HCT116 (cell line): Measurements from ENCODE around the gene ATAD5. TPM values are rescaled to one million over a fixed set of nuclear protein-coding genes. Genes with fewer than 3 reads are reported as not detected.

Source experiments
- ATAC-seq: fragments of 200-7000 bp; cut with Tn5 transposase; 2 replicates; pipeline ENCODE4 v1.9.1; 2020; ENCODE audit warnings: mild to moderate bottlenecking, moderate library complexity
- BruUV-seq: library from RNA; stranded (reverse); fragments of 400-500 nt; replicated peaks from 2 replicates; lab custom pipeline; 2021; lab: Mats Ljungman, UMichigan
- CTCF ChIA-PET: fragments of 300-600 bp; sonication (Branson Sonifier 250); formaldehyde crosslinking; loops from one replicate; lab custom pipeline; 2021; ENCODE audit warnings: antibody characterized with exemption; lab: Charles Lee
- POLR2A ChIA-PET: fragments of 300-600, 350-600 bp; sonication (Branson Sonifier 250); formaldehyde crosslinking; loops from one replicate; lab custom pipeline; 2021; ENCODE audit warnings: antibody characterized with exemption; lab: Charles Lee
- RAD21 ChIA-PET, 2 experiments: fragments of 300-600 bp; sonication (Branson Sonifier 250); formaldehyde crosslinking; loops; one replicate each; lab custom pipeline; 2023; ENCODE audit warnings: low total read pairs in 2 of 2; ENCODE audit not compliant: uncharacterized antibody in 2 of 2, unreplicated experiment in 2 of 2, low non-redundant PET in 1 of 2; lab: Charles Lee
- DNase-seq: peaks from one replicate; pipeline ENCODE4 v3.0.0-alpha.2; 2010; ENCODE audit warnings: low read depth, low spot score
- H2AFZ ChIP-seq: fragments of 200-600 bp; shearing (Covaris generic), sonication (generic); 2 replicates; pipeline ENCODE4 v1.6.1; 2017; ENCODE audit warnings: low read depth, mixed run types, mixed read lengths, antibody characterized with exemption, low read length; ENCODE audit not compliant: poor library complexity, severe bottlenecking
- H3K27ac ChIP-seq: 2 replicates; pipeline ENCODE4 v1.5.1; 2012; ENCODE audit warnings: low read depth, low read length
- H3K27me3 ChIP-seq: fragments of 200-600 bp; sonication (generic); 2 replicates; pipeline ENCODE4 v1.6.1; 2016; ENCODE audit warnings: mixed run types, low read length, mixed read lengths; ENCODE audit not compliant: insufficient read depth
- H3K36me3 ChIP-seq, 2 experiments: fragments of 200-500 bp in 1 of 2; fragments of 200-600 bp in 1 of 2; sonication (Bioruptor generic) in 1 of 2; sonication (generic) in 1 of 2; 2 replicates each; pipeline versions ENCODE4 v1.5.1 to v1.6.1; 2014 to 2016; ENCODE audit warnings: low read length in 2 of 2, inconsistent platforms in 1 of 2, mixed read lengths in 1 of 2, mixed run types in 1 of 2; ENCODE audit not compliant: insufficient read depth in 2 of 2, control insufficient read depth in 1 of 2
- H3K4me1 ChIP-seq, 2 experiments: fragments of 200-600 bp in 1 of 2; sonication (generic) in 1 of 2; 2 replicates each; pipeline versions ENCODE4 v1.5.1 to v1.6.1; 2012 to 2017; ENCODE audit warnings: low read length in 2 of 2, inconsistent platforms in 1 of 2, mild to moderate bottlenecking in 1 of 2, mixed read lengths in 1 of 2, mixed run types in 1 of 2, moderate library complexity in 1 of 2; ENCODE audit not compliant: insufficient read depth in 2 of 2, control insufficient read depth in 1 of 2
- H3K4me2 ChIP-seq: fragments of 200-600 bp; sonication (generic); 2 replicates; pipeline ENCODE4 v1.6.1; 2017; ENCODE audit warnings: mixed run types, low read length, mixed read lengths
- H3K4me3 ChIP-seq, 2 experiments: fragments of 200-600 bp in 1 of 2; sonication (generic) in 1 of 2; replicated peaks in 1 of 2; 2 replicates each; pipeline ENCODE4 v1.5.1; 2011 to 2016; ENCODE audit warnings: low read length in 2 of 2, control low read depth in 1 of 2, low read depth in 1 of 2, mild to moderate bottlenecking in 1 of 2, mixed read lengths in 1 of 2, mixed run types in 1 of 2
- H3K79me2 ChIP-seq: fragments of 200-600 bp; sonication (generic); 2 replicates; pipeline ENCODE4 v1.6.1; 2017; ENCODE audit warnings: mild to moderate bottlenecking, mixed run types, low read length, moderate library complexity, mixed read lengths; ENCODE audit not compliant: insufficient read depth
- H3K9ac ChIP-seq: fragments of 200-600 bp; sonication (generic); 2 replicates; pipeline ENCODE4 v1.6.1; 2016; ENCODE audit warnings: low read length, mixed read lengths
- H3K9me2 ChIP-seq: fragments of 200-600 bp; sonication (generic), shearing (Covaris generic); 2 replicates; pipeline ENCODE4 v1.6.1; 2017; ENCODE audit warnings: mixed run types, mild to moderate bottlenecking, moderate library complexity; ENCODE audit not compliant: insufficient read depth
- H3K9me3 ChIP-seq, 2 experiments: fragments of 200-500 bp in 1 of 2; fragments of 200-600 bp in 1 of 2; sonication (Bioruptor generic) in 1 of 2; sonication (generic) in 1 of 2; 2 replicates each; pipeline ENCODE4 v1.6.1; 2014 to 2017; ENCODE audit warnings: low read length in 2 of 2, mixed read lengths in 2 of 2, inconsistent platforms in 1 of 2, low read depth in 1 of 2, mild to moderate bottlenecking in 1 of 2, mixed run types in 1 of 2, moderate library complexity in 1 of 2; ENCODE audit not compliant: control insufficient read depth in 1 of 2, insufficient read depth in 1 of 2
- H4K20me1 ChIP-seq: fragments of 200-600 bp; sonication (generic), shearing (Covaris generic); 2 replicates; pipeline ENCODE4 v1.6.1; 2017; ENCODE audit warnings: mixed run types, mild to moderate bottlenecking, moderate library complexity; ENCODE audit not compliant: insufficient read depth
- EZH2 ChIP-seq: fragments of 200-600 bp; sonication (generic); IDR thresholded peaks from 2 replicates; pipeline ENCODE4 v1.6.1; 2017; ENCODE audit warnings: antibody characterized with exemption, mixed run types
- POLR2AphosphoS5 ChIP-seq: IDR thresholded peaks from 2 replicates; pipeline ENCODE4 v1.6.1; 2011; ENCODE audit warnings: mild to moderate bottlenecking, low read depth, low read length, moderate library complexity
- RAD21 ChIP-seq: IDR thresholded peaks from 2 replicates; pipeline ENCODE4 v1.6.1; 2012; ENCODE audit warnings: low read depth, mild to moderate bottlenecking
- SIN3A ChIP-seq: IDR thresholded peaks from 2 replicates; pipeline ENCODE4 v1.6.1; 2012; ENCODE audit warnings: low read depth
- intact Hi-C: fragments of 100-400 bp; cut with micrococcal nuclease; formaldehyde crosslinking; loops from 2 replicates; pipeline ENCODE4 v1.10.0; 2022
- total RNA-seq: library from RNA; stranded (reverse); gene quantifications from one replicate; pipeline ENCODE4 v1.2.1, GENCODE V29; 2021; ENCODE audit not compliant: unreplicated experiment
- TF ChIP-seq, protein P1 (sequence below): IDR thresholded peaks from 2 replicates; pipeline ENCODE4 v1.6.1; 2012; ENCODE audit warnings: low read depth
- TF ChIP-seq, protein P2 (sequence below): IDR thresholded peaks from 2 replicates; pipeline ENCODE4 v1.6.1; 2012

ATAD5 gene
- total RNA-seq, 1 experiment from 2014 or later = 9.5 TPM

DNA sequence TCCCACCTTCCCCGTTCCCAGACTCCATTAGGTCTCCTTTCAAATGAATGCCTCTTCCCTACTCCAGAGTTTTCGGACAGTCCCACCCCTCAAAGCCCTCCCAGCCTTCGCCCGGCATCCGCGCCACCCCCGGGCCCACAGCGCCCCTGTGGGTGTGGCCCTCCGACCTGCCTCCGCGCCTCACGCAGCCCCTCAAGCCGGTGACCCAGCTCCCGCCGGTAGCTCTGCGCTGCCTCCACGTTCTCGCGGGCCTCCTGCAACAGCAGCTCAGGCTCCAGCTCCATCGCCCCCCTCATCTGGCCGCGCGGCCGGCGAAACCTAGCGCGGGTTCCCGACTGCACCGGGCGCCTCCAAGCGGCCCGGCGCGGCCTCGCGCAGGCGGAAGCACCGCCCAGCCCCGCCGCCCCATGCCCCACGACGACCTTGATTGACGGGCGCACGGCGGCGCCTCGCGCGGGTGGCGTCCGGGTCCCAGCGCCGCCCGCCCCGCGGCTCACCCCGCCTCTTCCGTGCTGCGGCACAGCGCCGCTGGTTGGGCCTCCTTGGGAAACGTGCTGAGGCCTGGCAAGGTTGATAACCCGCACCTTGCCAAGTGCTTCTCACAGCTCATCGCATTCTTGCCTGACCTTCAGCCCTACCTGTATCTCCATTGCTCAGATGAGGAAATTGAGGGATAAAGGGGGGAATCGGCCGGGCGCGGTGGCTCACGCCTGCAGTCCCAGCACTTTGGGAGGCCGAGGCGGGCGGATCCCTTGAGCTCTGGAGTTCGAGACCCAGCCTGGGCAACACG is 7.2 kb upstream of the ATAD5 start, which contains the start of gene CRLF3 (continued):
- TF ChIP-seq, protein P1, sequence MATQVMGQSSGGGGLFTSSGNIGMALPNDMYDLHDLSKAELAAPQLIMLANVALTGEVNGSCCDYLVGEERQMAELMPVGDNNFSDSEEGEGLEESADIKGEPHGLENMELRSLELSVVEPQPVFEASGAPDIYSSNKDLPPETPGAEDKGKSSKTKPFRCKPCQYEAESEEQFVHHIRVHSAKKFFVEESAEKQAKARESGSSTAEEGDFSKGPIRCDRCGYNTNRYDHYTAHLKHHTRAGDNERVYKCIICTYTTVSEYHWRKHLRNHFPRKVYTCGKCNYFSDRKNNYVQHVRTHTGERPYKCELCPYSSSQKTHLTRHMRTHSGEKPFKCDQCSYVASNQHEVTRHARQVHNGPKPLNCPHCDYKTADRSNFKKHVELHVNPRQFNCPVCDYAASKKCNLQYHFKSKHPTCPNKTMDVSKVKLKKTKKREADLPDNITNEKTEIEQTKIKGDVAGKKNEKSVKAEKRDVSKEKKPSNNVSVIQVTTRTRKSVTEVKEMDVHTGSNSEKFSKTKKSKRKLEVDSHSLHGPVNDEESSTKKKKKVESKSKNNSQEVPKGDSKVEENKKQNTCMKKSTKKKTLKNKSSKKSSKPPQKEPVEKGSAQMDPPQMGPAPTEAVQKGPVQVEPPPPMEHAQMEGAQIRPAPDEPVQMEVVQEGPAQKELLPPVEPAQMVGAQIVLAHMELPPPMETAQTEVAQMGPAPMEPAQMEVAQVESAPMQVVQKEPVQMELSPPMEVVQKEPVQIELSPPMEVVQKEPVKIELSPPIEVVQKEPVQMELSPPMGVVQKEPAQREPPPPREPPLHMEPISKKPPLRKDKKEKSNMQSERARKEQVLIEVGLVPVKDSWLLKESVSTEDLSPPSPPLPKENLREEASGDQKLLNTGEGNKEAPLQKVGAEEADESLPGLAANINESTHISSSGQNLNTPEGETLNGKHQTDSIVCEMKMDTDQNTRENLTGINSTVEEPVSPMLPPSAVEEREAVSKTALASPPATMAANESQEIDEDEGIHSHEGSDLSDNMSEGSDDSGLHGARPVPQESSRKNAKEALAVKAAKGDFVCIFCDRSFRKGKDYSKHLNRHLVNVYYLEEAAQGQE = no peak
- no peak for TF ChIP-seq EZH2

DNA sequence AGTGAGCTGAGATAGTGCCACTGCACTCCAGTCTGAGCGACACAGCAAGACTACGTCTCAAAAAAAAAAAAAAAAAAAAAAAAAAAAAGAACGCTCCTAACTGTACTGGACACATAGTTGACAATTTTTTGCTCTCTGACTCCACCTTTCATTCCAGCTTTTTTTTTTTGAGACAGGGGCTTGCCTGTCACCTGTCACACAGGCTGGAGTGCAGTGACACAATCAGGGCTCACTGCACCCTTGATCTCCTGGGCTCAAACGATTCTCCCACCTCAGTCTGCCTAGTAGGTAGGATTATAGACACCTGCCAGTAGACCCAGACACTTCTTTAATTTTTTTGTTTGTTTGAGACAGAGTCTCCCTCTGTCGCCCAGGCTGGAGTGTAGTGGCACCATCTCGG is 4.7 kb upstream of the ATAD5 start:
- no peaks in the 10 kb centered on the region for H3K27me3 ChIP-seq
- ChIA-PET RAD21 (no interaction called here), CTCF (no interaction called here), POLR2A (interaction anchor here (0.7 kb wide), 1 partner anchor 80 kb away, joined by 6 read pairs; no protein-coding TSS in a partner anchor)
- no peak for DNase-seq
- no peak for ATAC-seq
- H3K27ac ChIP-seq = no peak overlapping the region
- intact Hi-C loops = loop anchor here (2.0 kb wide), 1 partner anchor 486 kb away; no protein-coding TSS in a partner anchor
- TF ChIP-seq SIN3A = no peak
- TF ChIP-seq, protein P2, sequence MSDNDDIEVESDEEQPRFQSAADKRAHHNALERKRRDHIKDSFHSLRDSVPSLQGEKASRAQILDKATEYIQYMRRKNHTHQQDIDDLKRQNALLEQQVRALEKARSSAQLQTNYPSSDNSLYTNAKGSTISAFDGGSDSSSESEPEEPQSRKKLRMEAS = no peak
- no peak for TF ChIP-seq POLR2AphosphoS5
- no peak for TF ChIP-seq RAD21
- no peak for TF ChIP-seq EZH2
- TF ChIP-seq, protein P1 = no peak
- H3K9ac ChIP-seq = no peak overlapping the region
- H2AFZ ChIP-seq = no peak overlapping the region
- BruUV-seq = no TSS peak
- H3K9me2 ChIP-seq = no peaks in the 10 kb centered on the region
- H3K4me3 ChIP-seq = no peak overlapping the region
- no peaks in the 10 kb centered on the region for H3K36me3 ChIP-seq
- H3K4me2 ChIP-seq = peak overlapping the region; percentile 78
- H3K4me1 ChIP-seq = peaks cover 17 to 41% of the 10 kb centered on the region in 2 experiments
- no peaks in the 10 kb centered on the region for H3K9me3 ChIP-seq
- peaks cover 26% of the 10 kb centered on the region for H3K79me2 ChIP-seq
- H4K20me1 ChIP-seq = 0 out of 2 replicates have a peak, but pooled peaks cover 3% of the 10 kb centered on the region
